Measurements from ENCODE around the gene LRRC75B.

DNA sequence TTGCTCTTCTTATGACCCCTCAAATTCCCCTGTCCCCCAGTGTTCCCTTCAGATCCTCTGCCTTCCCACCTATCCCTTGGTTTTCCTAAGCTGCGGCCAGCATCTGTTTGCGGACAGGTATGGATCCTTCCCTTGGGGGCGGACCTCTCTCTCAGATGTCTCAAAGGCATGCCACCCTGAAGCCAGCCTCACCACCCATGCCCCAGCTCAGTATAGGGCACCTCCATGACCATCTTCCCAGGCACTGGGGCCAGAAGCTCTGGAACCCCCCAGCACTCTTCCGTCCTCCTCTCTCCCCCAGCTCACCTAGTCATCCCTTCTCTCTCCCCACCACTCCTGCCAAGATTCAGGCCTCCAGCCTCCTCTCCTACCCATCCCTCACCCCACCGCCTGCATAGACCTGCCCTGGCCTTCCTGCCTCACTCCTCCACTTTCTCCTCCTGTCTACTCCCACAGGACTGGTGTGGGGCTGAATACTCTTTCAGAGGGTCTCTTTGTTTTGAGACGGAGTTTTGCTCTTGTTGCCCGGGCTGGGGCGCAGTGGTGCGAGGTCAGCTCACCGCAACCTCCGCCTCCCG lies 2.2 kb downstream of the LRRC75B start:
- TF ChIP-seq TAF1 (IDR thresholded peaks at IDR 0.05; ENCODE audit: low read depth) = no peak
- TF ChIP-seq, protein P1, sequence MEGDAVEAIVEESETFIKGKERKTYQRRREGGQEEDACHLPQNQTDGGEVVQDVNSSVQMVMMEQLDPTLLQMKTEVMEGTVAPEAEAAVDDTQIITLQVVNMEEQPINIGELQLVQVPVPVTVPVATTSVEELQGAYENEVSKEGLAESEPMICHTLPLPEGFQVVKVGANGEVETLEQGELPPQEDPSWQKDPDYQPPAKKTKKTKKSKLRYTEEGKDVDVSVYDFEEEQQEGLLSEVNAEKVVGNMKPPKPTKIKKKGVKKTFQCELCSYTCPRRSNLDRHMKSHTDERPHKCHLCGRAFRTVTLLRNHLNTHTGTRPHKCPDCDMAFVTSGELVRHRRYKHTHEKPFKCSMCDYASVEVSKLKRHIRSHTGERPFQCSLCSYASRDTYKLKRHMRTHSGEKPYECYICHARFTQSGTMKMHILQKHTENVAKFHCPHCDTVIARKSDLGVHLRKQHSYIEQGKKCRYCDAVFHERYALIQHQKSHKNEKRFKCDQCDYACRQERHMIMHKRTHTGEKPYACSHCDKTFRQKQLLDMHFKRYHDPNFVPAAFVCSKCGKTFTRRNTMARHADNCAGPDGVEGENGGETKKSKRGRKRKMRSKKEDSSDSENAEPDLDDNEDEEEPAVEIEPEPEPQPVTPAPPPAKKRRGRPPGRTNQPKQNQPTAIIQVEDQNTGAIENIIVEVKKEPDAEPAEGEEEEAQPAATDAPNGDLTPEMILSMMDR (IDR thresholded peaks at IDR 0.05; ENCODE audit: poor library complexity, severe bottlenecking) = no peak

Data from neural cell (in vitro differentiated cells).